Pulmonary artery endothelial cell (primary cell): ENCODE data around the gene FBXO3. TPM values are rescaled to one million over a fixed set of nuclear protein-coding genes. Genes with fewer than 3 reads are reported as not detected.
"Not testable (repeated sequence)": the region's sequence is repeated elsewhere in the genome, so short reads cannot be mapped to it uniquely, and the experiment has no call there.

ENCODE experiments used
- DNase-seq: peaks from one replicate; pipeline ENCODE4 v3.0.0-alpha.2; 2011; ENCODE audit warnings: low read depth, low spot score
- total RNA-seq: library from RNA; depleted of rRNA; stranded (reverse); fragments of >200 nt; gene quantifications from 2 replicates; pipeline ENCODE4 v1.2.3, GENCODE V29; 2014

Gene FBXO3, protein sequence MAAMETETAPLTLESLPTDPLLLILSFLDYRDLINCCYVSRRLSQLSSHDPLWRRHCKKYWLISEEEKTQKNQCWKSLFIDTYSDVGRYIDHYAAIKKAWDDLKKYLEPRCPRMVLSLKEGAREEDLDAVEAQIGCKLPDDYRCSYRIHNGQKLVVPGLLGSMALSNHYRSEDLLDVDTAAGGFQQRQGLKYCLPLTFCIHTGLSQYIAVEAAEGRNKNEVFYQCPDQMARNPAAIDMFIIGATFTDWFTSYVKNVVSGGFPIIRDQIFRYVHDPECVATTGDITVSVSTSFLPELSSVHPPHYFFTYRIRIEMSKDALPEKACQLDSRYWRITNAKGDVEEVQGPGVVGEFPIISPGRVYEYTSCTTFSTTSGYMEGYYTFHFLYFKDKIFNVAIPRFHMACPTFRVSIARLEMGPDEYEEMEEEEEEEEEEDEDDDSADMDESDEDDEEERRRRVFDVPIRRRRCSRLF
- 24.2 and 35.0 TPM in 2 replicates for total RNA-seq

DNA sequence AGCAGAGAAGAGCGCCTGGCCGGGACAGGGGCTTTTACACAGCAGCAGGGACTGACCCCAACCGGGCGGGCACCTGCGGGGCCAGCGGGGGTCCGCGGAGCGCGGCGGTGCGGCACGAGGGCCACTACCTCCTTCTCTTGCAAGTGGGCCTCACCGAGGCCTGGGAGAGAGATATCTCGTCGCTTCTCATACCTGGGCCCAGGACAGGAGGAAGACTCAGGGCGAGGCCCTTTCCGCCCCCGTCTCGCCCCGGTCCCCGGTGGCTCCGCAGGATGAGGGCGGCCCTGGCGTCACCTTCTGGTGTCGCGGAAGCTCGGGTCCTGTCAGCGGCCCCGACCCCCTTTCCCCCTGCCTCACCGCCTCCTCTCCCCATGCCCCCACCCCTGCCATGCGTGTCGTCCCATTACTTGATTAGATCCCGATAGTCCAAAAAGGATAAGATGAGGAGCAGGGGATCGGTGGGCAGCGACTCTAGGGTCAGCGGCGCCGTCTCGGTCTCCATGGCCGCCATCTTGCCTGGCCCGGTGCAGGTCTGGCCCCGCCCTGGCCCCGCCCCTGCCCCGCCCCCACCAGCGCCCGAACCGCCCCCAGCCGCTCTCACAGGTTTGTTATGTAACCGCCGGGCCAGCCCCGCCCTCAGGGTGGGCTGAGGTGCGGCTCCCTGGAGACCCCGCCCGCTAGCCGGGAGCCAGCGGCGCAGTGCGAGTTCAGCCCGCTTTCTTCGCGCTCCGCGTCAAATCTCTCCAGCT is at the start of gene FBXO3:
Gene FBXO3, minus strand, starts transcription at position 534 of the 749 bp plus-strand sequence. Its CDS starts 23 bp downstream, at position 511.
- peak; percentile 19 for DNase-seq

DNA sequence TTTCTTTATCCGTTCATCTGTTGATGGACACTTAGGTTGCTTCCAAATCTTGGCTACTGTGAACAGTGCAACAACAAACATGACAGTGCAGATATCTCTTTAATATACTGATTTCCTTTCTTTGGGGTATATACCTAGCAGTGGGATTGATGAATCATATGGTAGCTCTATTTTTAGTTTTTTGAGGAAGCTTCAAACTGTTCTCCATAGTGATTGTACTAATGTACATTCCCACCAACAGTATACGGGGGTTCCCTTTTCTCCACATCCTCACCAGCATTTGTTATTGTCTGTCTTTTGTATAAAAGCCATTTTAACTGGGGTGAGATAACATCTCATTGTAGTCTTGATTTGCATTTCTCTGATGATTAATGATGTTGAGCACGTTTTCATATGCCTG is 48.7 kb upstream of the FBXO3 start:
- DNase-seq, result not testable (repeated sequence)

DNA sequence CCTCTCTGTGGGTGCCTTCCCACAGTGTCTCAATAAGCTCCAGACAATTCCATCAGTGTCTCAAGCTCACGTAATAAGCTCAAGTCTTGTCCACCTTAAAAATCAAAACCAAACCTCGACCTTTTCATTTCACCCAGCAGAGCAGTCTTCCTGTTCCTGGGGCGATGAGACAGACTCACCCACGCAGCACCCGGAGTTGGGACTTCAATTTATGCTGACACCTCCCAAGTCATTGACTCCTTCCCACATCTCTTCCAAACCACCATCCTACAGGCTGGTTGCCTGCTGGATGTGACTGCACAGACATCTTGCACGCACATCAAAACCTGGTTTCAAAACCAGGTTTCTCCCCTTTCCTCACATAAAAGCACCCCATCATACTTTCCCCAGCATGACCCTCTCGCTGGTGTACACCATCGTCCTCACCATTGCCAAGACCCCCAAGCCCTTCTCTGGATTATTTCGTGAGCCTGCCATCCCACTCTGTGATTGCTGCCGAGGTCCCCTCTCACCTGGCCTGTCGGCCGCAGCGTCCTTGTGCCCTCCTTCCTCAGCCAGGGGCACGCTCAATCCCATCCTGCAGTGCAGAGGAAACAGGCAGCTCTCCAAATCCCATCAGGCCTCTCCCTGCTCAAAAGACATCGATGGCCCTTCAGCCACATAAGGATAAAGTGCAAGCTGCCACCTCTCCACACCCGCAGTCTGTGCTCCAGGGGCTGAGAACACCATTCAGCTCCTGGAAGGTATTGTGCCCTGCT is 45.1 kb upstream of the FBXO3 start:
- no peak for DNase-seq

DNA sequence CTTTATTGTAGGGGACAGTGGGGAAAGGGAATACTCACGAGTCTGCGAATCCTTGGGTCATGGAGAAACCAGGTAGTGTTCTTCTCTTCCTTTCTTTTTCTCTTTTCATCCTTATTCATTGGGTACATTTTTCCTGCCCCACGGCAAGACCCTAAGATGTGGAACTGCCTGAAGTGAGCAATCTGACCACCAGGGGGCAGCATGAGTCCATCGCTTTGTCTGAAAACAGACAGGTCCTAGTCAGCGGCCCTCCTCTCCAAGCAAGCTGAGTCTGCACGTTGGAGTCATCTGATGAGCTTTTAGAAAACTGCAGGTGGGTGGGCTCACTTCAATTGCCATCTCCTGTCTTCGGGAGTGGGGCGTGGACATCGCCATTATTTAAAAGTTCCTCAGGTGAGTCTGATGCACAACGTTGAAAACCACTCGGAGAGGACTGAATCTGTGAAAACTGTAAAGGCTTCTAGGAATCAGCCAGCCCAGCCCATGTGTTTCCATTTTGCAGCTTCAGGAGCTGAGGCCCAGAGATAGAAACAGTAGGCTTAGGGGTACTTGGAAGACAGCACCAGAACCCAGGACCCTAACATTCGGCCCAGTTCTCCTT is 34.0 kb upstream of the FBXO3 start:
- peak; percentile 41 for DNase-seq

- DNase-seq, result no peak
Measured at GRCh38 chr11:33804471-33804870, 30.2 kb upstream of the FBXO3 start.

- DNase-seq, result peak; percentile 44
Measured at GRCh38 chr11:33802194-33802950, 28.1 kb upstream of the FBXO3 start.

GRCh38 chr11:33801821-33802193 is 27.5 kb upstream of the FBXO3 start:
- no peak for DNase-seq

GRCh38 chr11:33797879-33798278 is 23.6 kb upstream of the FBXO3 start:
- DNase-seq, result no peak

DNA sequence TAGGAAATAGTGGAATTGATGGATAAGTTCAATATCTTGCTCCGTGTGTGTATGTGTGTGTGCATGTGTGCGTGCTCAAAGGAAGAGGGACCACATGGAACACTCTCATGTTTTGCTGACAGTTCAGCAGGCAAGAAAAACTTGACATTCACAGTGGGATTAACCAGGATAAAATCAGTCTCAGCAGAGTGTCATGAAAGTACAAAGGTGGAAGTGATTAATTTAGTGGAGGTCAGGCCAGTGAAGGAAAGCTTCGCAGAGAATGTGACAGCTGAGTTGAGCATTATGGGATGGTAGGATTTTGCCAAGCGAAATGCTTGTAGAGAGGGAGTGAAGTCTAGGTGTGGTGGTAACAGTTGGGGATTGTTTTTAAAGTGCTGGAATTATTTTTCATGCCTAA is 15.7 kb upstream of the FBXO3 start:
- DNase-seq, result no peak

- DNase-seq, result not testable (repeated sequence)
Measured at GRCh38 chr11:33788095-33788494, 13.8 kb upstream of the FBXO3 start.

DNA sequence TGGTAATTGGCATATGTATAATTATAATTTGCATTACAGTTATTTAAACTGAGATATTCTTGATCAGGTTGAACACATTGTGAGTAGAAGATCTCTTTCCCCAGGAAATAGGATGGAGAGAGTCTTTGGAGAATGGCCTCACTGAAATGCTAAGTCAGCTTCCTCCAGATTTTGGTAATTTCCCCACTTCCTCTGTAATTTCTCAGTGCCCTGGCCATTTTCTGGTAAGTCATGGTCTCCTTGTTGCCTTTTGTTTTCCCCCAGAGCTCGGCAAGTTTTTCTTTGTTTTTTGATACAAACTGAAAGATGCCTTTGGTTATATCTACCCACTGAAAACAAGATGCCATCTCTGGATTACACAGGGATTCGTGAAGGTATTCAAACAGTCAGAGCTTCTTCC is 12.8 kb upstream of the FBXO3 start:
- DNase-seq, result no peak

GRCh38 chr11:33785609-33786008 is 11.3 kb upstream of the FBXO3 start:
- DNase-seq, result no peak

DNA sequence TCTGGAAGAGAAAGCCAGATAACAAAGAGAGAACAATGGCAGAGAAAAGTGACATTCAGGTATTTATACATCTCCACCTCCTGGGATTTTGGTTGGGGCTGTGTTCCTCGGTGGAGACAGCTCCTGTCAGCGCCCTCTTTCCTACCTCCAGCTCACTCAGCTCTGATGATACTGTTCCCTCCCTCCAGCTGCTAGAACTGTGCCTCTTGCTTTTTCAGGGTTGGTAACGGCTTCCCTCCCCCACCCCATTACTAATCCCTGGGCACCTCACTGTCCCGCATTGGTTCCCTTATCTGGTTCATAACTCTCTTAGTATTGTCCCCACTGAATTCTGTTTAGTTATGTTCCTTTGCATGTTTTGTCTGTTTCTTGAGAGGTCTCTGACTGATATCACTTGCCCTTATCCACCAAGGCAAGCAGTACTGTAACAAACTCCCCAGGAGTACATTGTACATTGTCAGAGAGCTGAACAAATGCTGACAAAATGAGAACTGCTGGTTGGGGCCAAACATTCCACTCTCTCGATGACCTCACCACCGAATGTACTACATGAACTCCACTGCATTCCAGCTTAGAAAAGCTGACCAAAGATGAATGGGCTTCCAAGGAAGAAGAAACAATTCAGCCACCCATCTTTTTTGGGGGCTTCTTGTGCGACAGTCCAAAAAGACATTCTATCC is 5.7 kb upstream of the FBXO3 start:
- no peak for DNase-seq

GRCh38 chr11:33778675-33779074 is 4.4 kb upstream of the FBXO3 start:
- DNase-seq, result no peak

DNA sequence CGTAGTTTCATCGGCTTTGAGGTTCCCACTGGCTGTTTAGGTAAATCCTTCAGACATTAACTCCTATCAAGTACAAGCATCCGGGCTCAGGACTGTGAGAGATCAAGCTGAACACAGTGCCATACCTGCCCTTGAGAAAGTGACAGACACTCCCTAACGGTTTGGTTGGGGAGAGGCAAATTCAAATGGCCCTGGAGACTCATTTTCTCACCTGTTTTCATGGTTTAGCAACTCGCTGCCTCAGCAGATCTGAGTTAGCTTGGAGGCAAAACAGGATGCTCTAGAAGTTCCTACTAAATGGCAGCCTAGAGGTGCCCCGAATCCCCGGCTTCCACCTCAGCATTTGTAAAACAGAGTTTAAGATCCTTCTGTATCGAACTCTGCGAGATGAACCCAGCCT is 3.6 kb upstream of the FBXO3 start:
- no peak for DNase-seq

GRCh38 chr11:33775832-33776470 is 1.6 kb upstream of the FBXO3 start:
- no peak for DNase-seq

- no peak for DNase-seq
Measured at GRCh38 chr11:33775467-33775807, 1.1 kb upstream of the FBXO3 start.

DNA sequence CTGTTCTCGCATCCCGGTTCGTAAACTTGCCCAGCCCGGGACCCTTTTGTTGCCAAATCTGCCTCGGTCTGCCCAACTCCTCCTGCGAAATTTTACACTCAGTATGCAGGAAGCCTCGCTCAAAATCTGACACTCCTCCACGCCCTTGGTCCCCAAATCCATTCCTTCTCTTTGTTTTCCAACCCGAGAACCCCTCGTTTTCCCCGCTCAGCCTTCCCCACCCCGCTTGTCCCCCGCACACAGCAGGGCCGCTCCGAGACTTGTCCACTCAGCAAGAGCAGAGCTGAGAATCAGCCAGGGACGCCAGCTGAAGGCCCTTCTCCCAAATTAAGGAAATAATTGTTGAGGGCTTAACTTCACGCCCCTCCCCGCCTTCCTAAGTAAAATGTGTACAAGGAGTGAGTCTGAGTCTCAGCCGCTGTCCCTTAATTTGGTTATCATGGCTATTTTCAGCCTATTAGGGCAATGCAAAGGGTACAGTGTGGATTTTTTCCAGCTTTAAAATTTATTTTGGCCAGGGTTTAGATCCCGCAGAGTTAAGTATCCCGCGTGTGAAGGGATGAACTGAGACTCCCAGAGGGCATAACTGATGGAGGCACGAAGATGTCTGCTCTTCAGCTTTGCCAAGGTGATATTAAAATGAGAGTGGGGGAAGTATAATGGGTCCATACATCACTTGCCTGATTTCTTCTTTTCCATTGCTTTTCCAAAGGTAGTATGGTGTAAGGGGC is 581 bp upstream of the FBXO3 start:
- no peak for DNase-seq

DNA sequence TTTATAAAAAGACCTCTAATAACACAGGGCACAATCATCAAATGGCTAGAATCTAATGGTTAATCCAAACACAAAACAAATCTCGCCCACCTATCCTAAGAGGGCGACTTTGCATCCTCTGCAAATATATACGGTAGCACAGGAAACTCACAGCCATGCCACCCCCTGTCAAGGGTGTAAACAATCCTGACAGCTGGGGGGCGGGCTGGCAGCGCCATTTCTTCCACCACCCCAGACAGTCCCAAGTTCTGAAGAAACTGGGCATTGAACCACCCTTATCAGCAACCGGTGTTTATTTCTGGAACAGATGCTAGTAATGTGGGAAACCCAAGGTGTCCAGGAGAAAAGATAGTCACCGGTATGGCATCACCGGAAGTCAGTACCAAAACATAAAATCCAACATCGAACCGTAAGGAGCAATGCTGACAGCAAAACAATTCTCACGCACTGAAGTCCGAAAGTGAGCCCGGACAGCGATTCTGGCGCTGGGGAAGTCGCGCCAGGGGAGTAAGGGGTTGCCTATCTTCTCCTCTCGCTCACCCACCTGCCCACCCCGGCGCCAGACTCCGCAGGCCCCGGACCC is 825 bp downstream of the FBXO3 start:
- no peak for DNase-seq
